HepG2 (cell line): ENCODE data around the gene SNX30. TPM values are rescaled to one million over a fixed set of nuclear protein-coding genes. Genes with fewer than 3 reads are reported as not detected.

Source experiments
- ATAC-seq: fragments of 200-7000 bp; cut with Tn5 transposase; 3 replicates; pipeline ENCODE4 v1.9.1; 2020; ENCODE audit warnings: mild to moderate bottlenecking, moderate library complexity
- BruUV-seq: library from RNA; stranded (reverse); fragments of 400-500 nt; replicated peaks from 2 replicates; lab custom pipeline; 2021; lab: Mats Ljungman, UMichigan
- CTCF ChIA-PET: fragments of 300-600 bp; formaldehyde crosslinking; extraction: SDS; loops from one replicate; lab custom pipeline; 2021; ENCODE audit warnings: low total read pairs, inconsistent platforms, low intra/inter-chr PET ratio; lab: Yijun Ruan, JAX
- POLR2A ChIA-PET: fragments of 350-600 bp; sonication (Branson Sonifier 250); formaldehyde crosslinking; loops from one replicate; lab custom pipeline; 2020; ENCODE audit warnings: antibody characterized with exemption, inconsistent platforms; lab: Yijun Ruan, JAX
- DNase-seq: peaks from one replicate; pipeline ENCODE4 v3.0.0-alpha.2; 2015; ENCODE audit warnings: low spot score
- FAIRE-seq: peaks from 3 replicates; lab custom pipeline; 2011; peaks lifted over from hg19 to GRCh38; lab: Jason Lieb, UNC
- H2AFZ ChIP-seq: one replicate; pipeline ENCODE4 v1.6.1; 2011; ENCODE audit warnings: low read length, inconsistent platforms
- H3K27ac ChIP-seq: fragments of 300-600 bp; 3 replicates; pipeline ENCODE4 v1.8.0; 2011; ENCODE audit warnings: mixed run types, mild to moderate bottlenecking, mixed read lengths, low read length, inconsistent platforms; ENCODE audit not compliant: insufficient read depth; ENCODE audit errors: extremely low read length
- H3K27me3 ChIP-seq, 2 experiments: fragments of 200-600 bp in 1 of 2; 2 replicates in 1 of 2; 3 replicates in 1 of 2; pipeline versions ENCODE4 v1.6.0 to v1.8.0; 2011; ENCODE audit warnings: low read length in 2 of 2, mild to moderate bottlenecking in 2 of 2, moderate library complexity in 2 of 2, inconsistent platforms in 1 of 2; ENCODE audit not compliant: insufficient read depth in 2 of 2, control insufficient read depth in 1 of 2
- H3K36me3 ChIP-seq, 2 experiments: fragments of 200-600 bp in 1 of 2; replicated peaks in 1 of 2; 2 replicates in 1 of 2; 3 replicates in 1 of 2; pipeline versions ENCODE4 v1.5.1 to v1.8.0; 2011; ENCODE audit warnings: low read length in 2 of 2, inconsistent platforms in 1 of 2; ENCODE audit not compliant: insufficient read depth in 2 of 2, control insufficient read depth in 1 of 2
- H3K4me1 ChIP-seq: 2 replicates; pipeline ENCODE4 v1.5.1; 2012; ENCODE audit warnings: low read length, inconsistent platforms; ENCODE audit not compliant: insufficient read depth
- H3K4me2 ChIP-seq: 2 replicates; pipeline ENCODE4 v1.6.0; 2011; ENCODE audit warnings: low read depth, low read length, inconsistent platforms
- H3K4me3 ChIP-seq, 3 experiments: fragments of 200-600 bp in 1 of 3; sonication (generic), shearing (Covaris generic) in 1 of 3; replicated peaks in 1 of 3; 2 replicates each; pipeline ENCODE4 v1.5.1; 2011 to 2016; ENCODE audit warnings: low read length in 3 of 3, inconsistent platforms in 2 of 3, low read depth in 2 of 3, mild to moderate bottlenecking in 2 of 3, control low read depth in 1 of 3, mixed read lengths in 1 of 3; ENCODE audit not compliant: insufficient read depth in 1 of 3
- H3K79me2 ChIP-seq: one replicate; pipeline ENCODE4 v1.6.1; 2011; ENCODE audit warnings: low read length, inconsistent platforms; ENCODE audit not compliant: insufficient read depth
- H3K9ac ChIP-seq: 2 replicates; pipeline ENCODE4 v1.6.0; 2011; ENCODE audit warnings: mild to moderate bottlenecking, low read depth, low read length, inconsistent platforms; ENCODE audit not compliant: insufficient read depth
- H3K9me3 ChIP-seq: 2 replicates; pipeline ENCODE4 v1.5.1; 2012; ENCODE audit warnings: mild to moderate bottlenecking, low read length
- H4K20me1 ChIP-seq: 2 replicates; pipeline ENCODE4 v1.6.0; 2011; ENCODE audit warnings: inconsistent platforms, mild to moderate bottlenecking, low read length, moderate library complexity; ENCODE audit not compliant: insufficient read depth
- KDM3A ChIP-seq: IDR thresholded peaks from 2 replicates; pipeline ENCODE4 v1.6.1; 2018; ENCODE audit warnings: low read depth, missing compliant biosample characterization
- LCORL ChIP-seq, 2 experiments: fragments of 450-650 bp in 1 of 2; sonication (generic) in 1 of 2; formaldehyde crosslinking in 1 of 2; IDR thresholded peaks; 2 replicates each; pipeline versions ENCODE4 v1.5.0 to v1.6.1; 2017 to 2020; ENCODE audit warnings: antibody characterized with exemption in 1 of 2, missing genetic modification reagents in 1 of 2
- ZNF264 ChIP-seq: sonication (generic); formaldehyde crosslinking; IDR thresholded peaks from 2 replicates; pipeline ENCODE4 v1.4.0; 2020; ENCODE audit warnings: missing genetic modification reagents
- ZNF296 ChIP-seq: sonication (generic); formaldehyde crosslinking; conservative IDR thresholded peaks from 2 replicates; pipeline ENCODE4 v1.5.0; 2020; ENCODE audit warnings: mild to moderate bottlenecking, missing genetic modification reagents
- ZNF367 ChIP-seq: sonication (generic); formaldehyde crosslinking; IDR thresholded peaks from 2 replicates; pipeline ENCODE4 v1.4.0; 2020; ENCODE audit warnings: missing genetic modification reagents, borderline replicate concordance
- ZNF792 ChIP-seq: IDR thresholded peaks from 2 replicates; pipeline ENCODE4 v1.6.1; 2016
- WGBS: methylation state at CpG from one replicate; pipeline ENCODE4 v1.1.6; 2017; ENCODE audit warnings: low lambda C conversion rate; 5-methylcytosine and 5-hydroxymethylcytosine counted together
- in situ Hi-C: cut with HindIII; loops from 2 replicates; pipeline ENCODE4 v1.10.0; 2017; ENCODE audit warnings: low pct_unique_long_range_greater_than_20kb; ENCODE audit not compliant: extremely low pct_ligation_motif_present
- intact Hi-C: fragments of 100-400 bp; cut with micrococcal nuclease; formaldehyde crosslinking; loops from one replicate; pipeline ENCODE4 v1.10.0; 2022; ENCODE audit not compliant: unreplicated experiment
- polyA plus RNA-seq, 8 experiments: library from polyadenylated mRNA; depleted of rRNA in 3 of 8; stranded (reverse) in 7 of 8; unstranded in 1 of 8; fragments of >200 nt; fragmentation: Illumina TruSeq in 4 of 8; extraction: Trizol in 4 of 8; gene quantifications; 2 replicates each; pipeline versions ENCODE4 v1.2.1 to v1.2.3, GENCODE V29; 2011 to 2016; ENCODE audit warnings: low read depth in 4 of 8, missing spikeins in 1 of 8, mixed read lengths in 1 of 8; ENCODE audit not compliant: insufficient read depth in 1 of 8
- total RNA-seq, 5 experiments: library from RNA; depleted of rRNA; stranded (reverse); fragments of >200 nt; fragmentation: Illumina TruSeq; extraction: Trizol; gene quantifications; 2 replicates each; pipeline ENCODE4 v1.2.3, GENCODE V29; 2016; ENCODE audit warnings: low read depth in 1 of 5
- TF ChIP-seq, protein P1 (sequence below): sonication (generic); formaldehyde crosslinking; IDR thresholded peaks from 2 replicates; pipeline ENCODE4 v1.8.1; 2023; ENCODE audit warnings: mild to moderate bottlenecking, moderate library complexity, missing genetic modification reagents
- TF ChIP-seq, protein P2 (sequence below): sonication (generic); formaldehyde crosslinking; IDR thresholded peaks from 2 replicates; pipeline ENCODE4 v1.5.0; 2020; ENCODE audit warnings: mild to moderate bottlenecking, missing genetic modification reagents

SNX30 gene
- total and polyA plus RNA-seq, 2 of the 13 experiments (the other 11 are each of a cell fraction or from before 2014, with no cell fraction given), result 4.4 to 12.4 TPM

DNA sequence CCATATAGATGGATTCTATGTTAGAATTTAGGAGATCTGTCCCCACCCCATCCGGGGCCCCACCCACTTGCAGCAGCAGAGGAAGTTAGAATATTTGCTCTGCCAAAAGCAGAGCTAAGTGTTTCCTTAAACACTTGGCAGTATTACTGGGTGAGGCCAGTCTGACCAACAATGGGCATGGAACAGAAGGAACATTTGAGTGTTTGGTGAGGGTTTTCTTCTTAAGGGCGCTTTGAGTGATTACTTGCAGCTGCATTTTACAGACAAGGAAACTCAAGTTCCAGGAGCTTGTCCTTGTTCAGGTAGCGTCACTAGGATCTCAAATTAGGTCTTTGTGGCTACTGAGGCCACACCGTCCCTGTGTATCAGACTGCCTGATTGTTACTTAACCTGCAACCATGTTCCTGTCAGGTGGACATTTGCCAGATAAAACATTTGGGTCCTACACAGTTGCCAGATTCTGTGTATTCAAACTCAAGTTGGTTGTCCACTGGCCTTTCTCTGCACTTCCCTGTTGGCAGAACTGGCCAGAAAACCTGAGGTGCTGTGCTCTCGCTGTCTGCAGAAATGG lies 80.8 kb downstream of the SNX30 start:
- H3K4me1 ChIP-seq, result peaks cover 9% of the 10 kb centered on the region
- peaks cover 2 to 14% of the 10 kb centered on the region in 2 experiments; a peak in 2 of 5 replicates for H3K36me3 ChIP-seq
- WGBS, result 96% methylated on average over 5 of the region's 5 CpGs
- no TSS peak for BruUV-seq
- no peak overlapping the region for H3K27ac ChIP-seq
- intact Hi-C loops, result no loop called here
- ATAC-seq (no peak), FAIRE-seq (no peak), DNase-seq (no peak)
- POLR2A ChIA-PET, result no interaction called here
- CTCF ChIA-PET, result no interaction called here
- no peak overlapping the region for H3K4me3 ChIP-seq
- no peaks in the 10 kb centered on the region for H4K20me1 ChIP-seq
- no peaks in the 10 kb centered on the region for H3K79me2 ChIP-seq
- H3K9ac ChIP-seq, result no peak overlapping the region
- H2AFZ ChIP-seq, result no peak overlapping the region
- TF ChIP-seq KDM3A (CRISPR knock-in tag) (no peak), ZNF296 (CRISPR knock-in tag) (no peak), ZNF367 (no peak), ZNF792 (CRISPR knock-in tag) (no peak), ZNF264 (CRISPR knock-in tag) (no peak), LCORL (IDR thresholded peaks at IDR 0.05) (no peak), LCORL (CRISPR knock-in tag; IDR thresholded peaks at IDR 0.05) (no peak)
- TF ChIP-seq, protein P1, sequence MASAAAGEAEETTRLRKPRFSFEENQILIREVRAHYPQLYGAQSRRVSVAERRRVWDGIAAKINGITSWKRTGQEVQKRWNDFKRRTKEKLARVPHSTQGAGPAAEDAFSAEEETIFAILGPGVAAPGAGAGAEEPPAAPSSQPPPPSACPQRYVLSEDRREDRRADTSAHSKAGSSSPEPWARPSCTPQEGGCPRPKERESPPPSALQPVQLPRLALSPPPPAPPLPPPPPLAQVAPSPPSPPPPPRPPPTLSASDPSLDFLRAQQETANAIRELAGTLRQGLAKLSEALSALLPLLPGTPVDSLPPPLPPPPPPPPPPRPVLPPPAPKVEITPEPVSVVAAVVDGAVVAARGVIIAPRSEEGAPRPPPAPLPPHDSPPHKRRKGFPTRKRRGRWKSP (CRISPR knock-in tag), result no peak
- TF ChIP-seq, protein P2, sequence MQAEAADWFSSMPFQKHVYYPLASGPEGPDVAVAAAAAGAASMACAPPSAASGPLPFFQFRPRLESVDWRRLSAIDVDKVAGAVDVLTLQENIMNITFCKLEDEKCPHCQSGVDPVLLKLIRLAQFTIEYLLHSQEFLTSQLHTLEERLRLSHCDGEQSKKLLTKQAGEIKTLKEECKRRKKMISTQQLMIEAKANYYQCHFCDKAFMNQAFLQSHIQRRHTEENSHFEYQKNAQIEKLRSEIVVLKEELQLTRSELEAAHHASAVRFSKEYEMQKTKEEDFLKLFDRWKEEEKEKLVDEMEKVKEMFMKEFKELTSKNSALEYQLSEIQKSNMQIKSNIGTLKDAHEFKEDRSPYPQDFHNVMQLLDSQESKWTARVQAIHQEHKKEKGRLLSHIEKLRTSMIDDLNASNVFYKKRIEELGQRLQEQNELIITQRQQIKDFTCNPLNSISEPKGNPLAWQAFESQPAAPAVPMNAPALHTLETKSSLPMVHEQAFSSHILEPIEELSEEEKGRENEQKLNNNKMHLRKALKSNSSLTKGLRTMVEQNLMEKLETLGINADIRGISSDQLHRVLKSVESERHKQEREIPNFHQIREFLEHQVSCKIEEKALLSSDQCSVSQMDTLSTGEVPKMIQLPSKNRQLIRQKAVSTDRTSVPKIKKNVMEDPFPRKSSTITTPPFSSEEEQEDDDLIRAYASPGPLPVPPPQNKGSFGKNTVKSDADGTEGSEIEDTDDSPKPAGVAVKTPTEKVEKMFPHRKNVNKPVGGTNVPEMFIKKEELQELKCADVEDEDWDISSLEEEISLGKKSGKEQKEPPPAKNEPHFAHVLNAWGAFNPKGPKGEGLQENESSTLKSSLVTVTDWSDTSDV (CRISPR knock-in tag), result no peak
- H3K4me2 ChIP-seq, result no peak overlapping the region
- H3K27me3 ChIP-seq, result no peaks in the 10 kb centered on the region
- in situ Hi-C loops, result no loop called here
- no peaks in the 10 kb centered on the region for H3K9me3 ChIP-seq
